Progenitor cell of endocrine pancreas (in vitro differentiated cells): Measurements from ENCODE around the gene NSMF. TPM values are rescaled to one million over a fixed set of nuclear protein-coding genes. Genes with fewer than 3 reads are reported as not detected.
A peak's percentile ranks its signal among the peaks of the same experiment; 100 is the strongest.
"Not testable (repeated sequence)": the region's sequence is repeated elsewhere in the genome, so short reads cannot be mapped to it uniquely, and the experiment has no call there.

Source experiments
- DNase-seq: peaks from one replicate; pipeline ENCODE4 v3.0.0; 2021; ENCODE audit warnings: low spot score; ENCODE audit not compliant: unreplicated experiment
- H3K27ac Mint-ChIP-seq: 2 replicates; pipeline ENCODE4 v1.8.0; 2021; ENCODE audit warnings: mild to moderate bottlenecking, moderate library complexity, mixed read lengths
- H3K27me3 Mint-ChIP-seq: 2 replicates; pipeline ENCODE4 v1.8.0; 2021; ENCODE audit warnings: mixed read lengths
- H3K36me3 Mint-ChIP-seq: 2 replicates; pipeline ENCODE4 v1.8.0; 2022; ENCODE audit warnings: mixed read lengths; ENCODE audit not compliant: insufficient read depth
- H3K4me1 Mint-ChIP-seq: 2 replicates; pipeline ENCODE4 v1.8.0; 2021; ENCODE audit warnings: low read depth, mixed read lengths
- H3K4me3 Mint-ChIP-seq: 2 replicates; pipeline ENCODE4 v1.8.0; 2021; ENCODE audit warnings: low read depth, mild to moderate bottlenecking, moderate library complexity, mixed read lengths
- H3K9me3 Mint-ChIP-seq: 2 replicates; pipeline ENCODE4 v1.8.0; 2021; ENCODE audit warnings: low read depth, mixed read lengths
- CTCF ChIP-seq: fragments of 200-600 bp; sonication (generic); IDR thresholded peaks from one replicate; pipeline ENCODE4 v1.5.0; 2021; ENCODE audit warnings: antibody characterized with exemption, mild to moderate bottlenecking; ENCODE audit not compliant: unreplicated experiment
- total RNA-seq: library from RNA; stranded (reverse); gene quantifications from 2 replicates; pipeline ENCODE4 v1.2.1, GENCODE V29; 2021

Gene NSMF
- total RNA-seq, 1 donor from 2014 or later: 57.4 TPM

- Mint-ChIP-seq H3K9me3 (peaks cover 21% of the 10 kb centered on the region), H3K36me3 (peaks cover 9% of the 10 kb centered on the region), H3K4me3 (no peak overlapping the region), H3K4me1 (no peaks in the 10 kb centered on the region), H3K27me3 (peaks cover 4% of the 10 kb centered on the region), H3K27ac (no peak overlapping the region)
- no peak for TF ChIP-seq CTCF
- no peak for DNase-seq
Observed at GRCh38 chr9:137474271-137474670, 15.1 kb upstream of the NSMF start.

- peaks cover 13% of the 10 kb centered on the region for H3K27me3 Mint-ChIP-seq
- no peak overlapping the region for H3K4me3 Mint-ChIP-seq
- TF ChIP-seq CTCF: no peak
- H3K36me3 Mint-ChIP-seq: peaks cover 8% of the 10 kb centered on the region
- no peak for DNase-seq
- H3K4me1 Mint-ChIP-seq: no peaks in the 10 kb centered on the region
- H3K27ac Mint-ChIP-seq: no peak overlapping the region
- H3K9me3 Mint-ChIP-seq: peaks cover 16% of the 10 kb centered on the region
Observed at GRCh38 chr9:137470785-137471184, 11.7 kb upstream of the NSMF start.

GRCh38 chr9:137467896-137468295 is 8.8 kb upstream of the NSMF start:
- peaks cover 16% of the 10 kb centered on the region for H3K27me3 Mint-ChIP-seq
- no peaks in the 10 kb centered on the region for H3K36me3 Mint-ChIP-seq
- TF ChIP-seq CTCF: no peak
- no peak overlapping the region for H3K4me3 Mint-ChIP-seq
- DNase-seq: no peak
- H3K27ac Mint-ChIP-seq: no peak overlapping the region
- peaks cover under 1% of the 10 kb centered on the region for H3K9me3 Mint-ChIP-seq
- H3K4me1 Mint-ChIP-seq: no peaks in the 10 kb centered on the region

GRCh38 chr9:137467161-137467581 is 8.0 kb upstream of the NSMF start:
- DNase-seq: no peak
- Mint-ChIP-seq H3K4me1 (no peaks in the 10 kb centered on the region), H3K36me3 (no peaks in the 10 kb centered on the region), H3K27me3 (peaks cover 17% of the 10 kb centered on the region), H3K27ac (no peak overlapping the region), H3K4me3 (no peak overlapping the region), H3K9me3 (no peaks in the 10 kb centered on the region)
- no peak for TF ChIP-seq CTCF

- H3K4me3 Mint-ChIP-seq, H3K36me3 Mint-ChIP-seq, DNase-seq, H3K4me1 Mint-ChIP-seq, H3K9me3 Mint-ChIP-seq: not testable (repeated sequence)
- H3K27me3 Mint-ChIP-seq: peaks cover 17% of the 10 kb centered on the region
- peak overlapping the region; percentile 6 for H3K27ac Mint-ChIP-seq
Observed at GRCh38 chr9:137466389-137467085, 7.4 kb upstream of the NSMF start.
